ENCODE results near the gene KRTAP13-1.

The KRTAP13-1 gene

GRCh38 chr21:30426731-30427130, 30.9 kb downstream of the KRTAP13-1 start:
- in situ Hi-C loops (cut with HindIII; ENCODE audit: low sequenced_read_pairs) = no loop called here
- no peak overlapping the region for H3K4me3 ChIP-seq (ENCODE audit: low read depth, low read length)
- TF ChIP-seq CTCF (IDR thresholded peaks at IDR 0.05; ENCODE audit: low read depth, low read length) = no peak
- no peak for DNase-seq (ENCODE audit: low read depth, low spot score)

- in situ Hi-C loops (cut with HindIII; ENCODE audit: low sequenced_read_pairs) = no loop called here
- H3K4me3 ChIP-seq (ENCODE audit: low read depth, low read length) = no peak within 1 kb of the TSS
- no peak for TF ChIP-seq CTCF (IDR thresholded peaks at IDR 0.05; ENCODE audit: low read depth, low read length)
- no peak for DNase-seq (ENCODE audit: low read depth, low spot score)
Observed at GRCh38 chr21:30430170-30430655, 34.4 kb downstream of the KRTAP13-1 start, which contains the start of gene KRTAP13-4. Gene KRTAP13-4 (plus strand): TSS chr21:30430220. CDS start chr21:30430276, 56 bp downstream.

- peak; percentile 51 for TF ChIP-seq CTCF (IDR thresholded peaks at IDR 0.05; ENCODE audit: low read depth, low read length)
- in situ Hi-C loops (cut with HindIII; ENCODE audit: low sequenced_read_pairs) = no loop called here
- DNase-seq (ENCODE audit: low read depth, low spot score) = peak; percentile 1
- no peak overlapping the region for H3K4me3 ChIP-seq (ENCODE audit: low read depth, low read length)
Observed at GRCh38 chr21:30434033-30434631, 38.3 kb downstream of the KRTAP13-1 start.

- no peak for TF ChIP-seq CTCF (IDR thresholded peaks at IDR 0.05; ENCODE audit: low read depth, low read length)
- in situ Hi-C loops (cut with HindIII; ENCODE audit: low sequenced_read_pairs) = no loop called here
- no peak overlapping the region for H3K4me3 ChIP-seq (ENCODE audit: low read depth, low read length)
- no peak for DNase-seq (ENCODE audit: low read depth, low spot score)
Observed at GRCh38 chr21:30437010-30437565, 41.3 kb downstream of the KRTAP13-1 start.

- TF ChIP-seq CTCF (IDR thresholded peaks at IDR 0.05; ENCODE audit: low read depth, low read length) = no peak
- no peak for DNase-seq (ENCODE audit: low read depth, low spot score)
- in situ Hi-C loops (cut with HindIII; ENCODE audit: low sequenced_read_pairs) = no loop called here
- no peak within 1 kb of the TSS for H3K4me3 ChIP-seq (ENCODE audit: low read depth, low read length)
Observed at GRCh38 chr21:30439975-30440374, 44.1 kb downstream of the KRTAP13-1 start, which contains the start of gene KRTAP15-1. Gene KRTAP15-1 (plus strand): TSS chr21:30440275. CDS start chr21:30440328, 53 bp downstream.

- no peak overlapping the region for H3K4me3 ChIP-seq (ENCODE audit: low read depth, low read length)
- in situ Hi-C loops (cut with HindIII; ENCODE audit: low sequenced_read_pairs) = no loop called here
- DNase-seq (ENCODE audit: low read depth, low spot score) = no peak
- TF ChIP-seq CTCF (IDR thresholded peaks at IDR 0.05; ENCODE audit: low read depth, low read length) = no peak
Observed at GRCh38 chr21:30443226-30443625, 47.4 kb downstream of the KRTAP13-1 start.
